HG03175 (cell line): ENCODE data around the gene CLTB.

Experiments
- ATAC-seq: cut with Tn5 transposase; IDR thresholded peaks from one replicate; pipeline ENCODE4 v1.9.1; 2021; ENCODE audit warnings: mild to moderate bottlenecking, moderate library complexity; ENCODE audit not compliant: unreplicated experiment

The CLTB gene

GRCh38 chr5:176383961-176384360 lies 32.4 kb downstream of the CLTB start:
- no peak for ATAC-seq

DNA sequence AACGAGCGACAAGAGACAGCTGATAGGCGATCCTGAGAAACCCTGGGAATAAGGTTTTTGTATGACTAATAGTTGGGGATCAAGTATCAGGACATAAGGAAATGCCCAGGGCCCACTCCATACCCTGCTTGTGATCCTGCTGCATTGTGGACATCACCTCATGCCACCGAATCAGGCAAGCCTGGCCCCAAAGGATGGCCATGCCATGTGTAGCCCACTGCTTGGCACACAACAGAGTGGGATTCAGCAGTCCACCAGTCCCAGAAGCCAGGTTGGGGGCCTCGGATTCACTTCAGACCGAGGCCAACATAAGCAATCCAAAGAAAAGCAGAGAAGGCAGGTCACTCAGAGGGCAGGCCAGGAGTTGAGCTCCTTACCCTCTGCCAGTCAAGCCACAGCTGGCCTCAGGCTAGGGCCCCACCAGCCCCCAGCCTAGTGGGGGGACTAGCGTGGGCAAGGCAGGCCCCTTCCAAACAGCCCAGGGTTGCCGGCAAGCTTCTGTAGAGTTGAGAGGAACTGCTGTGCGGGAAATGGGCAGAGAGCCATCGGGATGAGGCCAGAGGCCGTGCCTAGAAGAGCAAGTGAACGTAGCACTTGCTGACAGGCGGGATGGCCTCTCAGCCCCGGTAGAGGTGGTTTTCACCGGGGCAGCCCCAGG lies 33.0 kb downstream of the CLTB start:
- ATAC-seq, result no peak

GRCh38 chr5:176382721-176383120 lies 33.6 kb downstream of the CLTB start:
- ATAC-seq, result no peak

DNA sequence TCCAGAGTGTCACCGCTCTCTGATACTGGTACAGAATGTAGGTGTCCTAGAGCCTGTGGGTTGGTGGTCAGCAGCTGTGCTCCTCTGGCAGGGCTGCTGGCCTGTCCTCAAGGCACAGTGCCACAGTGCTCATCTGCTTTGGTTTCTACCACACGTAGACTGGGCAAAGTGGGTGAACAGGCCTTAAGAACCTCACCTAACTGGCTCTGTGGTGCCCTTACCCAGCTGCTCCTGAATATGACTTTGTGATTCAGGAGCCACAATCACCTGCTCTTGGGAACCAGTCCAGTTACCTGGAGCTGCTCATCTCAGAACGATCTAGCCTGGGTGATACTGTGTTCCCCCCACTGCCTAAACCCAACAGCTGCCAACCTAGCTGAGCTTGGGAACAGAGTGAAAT lies 34.4 kb downstream of the CLTB start:
- no peak for ATAC-seq

- no peak for ATAC-seq
These were observed 34.9 kb downstream of the CLTB start for GRCh38 chr5:176381423-176381822.

DNA sequence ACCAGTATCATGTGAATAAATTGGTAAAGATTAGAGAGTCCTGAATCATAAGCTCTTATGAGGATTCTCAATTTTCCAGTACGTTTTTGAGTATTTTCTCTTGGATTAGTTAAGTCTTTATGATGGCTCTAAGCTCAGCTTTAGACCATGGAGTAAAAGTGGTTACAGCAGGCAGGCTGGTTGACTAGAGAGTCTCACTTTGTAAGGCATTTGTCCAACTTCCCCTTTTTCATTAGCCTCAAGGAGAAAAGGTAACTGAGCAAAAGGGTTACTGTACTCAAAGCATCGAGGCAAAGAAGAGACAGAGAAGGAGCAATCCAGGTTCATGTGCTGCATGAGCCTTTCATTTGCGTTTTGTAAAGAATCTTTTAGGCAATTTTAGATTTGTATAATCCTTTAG lies 36.5 kb downstream of the CLTB start:
- ATAC-seq, result no peak

GRCh38 chr5:176373100-176373818 lies 43.1 kb downstream of the CLTB start:
- no peak for ATAC-seq

- ATAC-seq, result no peak
These were observed 44.5 kb downstream of the CLTB start for GRCh38 chr5:176371621-176372539.

DNA sequence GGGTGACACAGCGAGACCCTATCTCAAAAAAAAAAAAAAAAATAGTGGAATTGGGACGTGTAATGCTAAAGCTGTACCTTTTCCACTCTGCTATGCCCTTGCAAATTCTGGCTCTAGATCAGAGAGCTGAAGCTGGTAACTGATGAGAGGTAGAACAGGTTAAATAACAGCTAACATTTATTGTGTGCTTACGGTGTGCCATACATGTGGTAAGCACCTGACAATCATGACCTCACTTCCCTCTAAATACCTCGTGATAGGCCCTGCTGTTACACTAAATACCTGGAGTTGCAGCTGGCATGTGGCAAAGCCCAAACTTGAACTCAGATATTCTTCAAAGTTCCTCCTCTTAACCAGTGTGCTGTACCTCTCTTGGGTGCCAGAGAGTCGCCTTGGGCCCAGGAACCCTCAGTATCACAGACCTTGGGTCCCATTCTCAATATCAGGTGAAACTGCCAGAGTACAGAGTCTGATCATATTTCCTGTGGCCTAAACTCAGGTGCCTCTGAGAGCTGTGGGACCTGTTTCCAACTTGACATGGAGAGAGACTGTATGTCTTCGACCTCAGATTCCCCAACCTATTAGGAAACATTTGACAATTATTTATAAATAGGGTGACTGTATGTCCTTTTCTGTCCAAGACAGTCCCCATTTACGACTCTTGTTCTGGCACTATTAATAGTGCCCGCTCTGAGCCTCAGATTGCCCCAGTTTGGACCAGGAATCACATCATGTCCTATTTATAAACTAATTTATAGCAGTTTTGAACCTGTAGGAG lies 46.2 kb downstream of the CLTB start:
- ATAC-seq, result no peak

- no peak for ATAC-seq
These were observed 47.6 kb downstream of the CLTB start for GRCh38 chr5:176368726-176369125.

- ATAC-seq, result no peak
These were observed 50.0 kb downstream of the CLTB start for GRCh38 chr5:176366232-176366894.

DNA sequence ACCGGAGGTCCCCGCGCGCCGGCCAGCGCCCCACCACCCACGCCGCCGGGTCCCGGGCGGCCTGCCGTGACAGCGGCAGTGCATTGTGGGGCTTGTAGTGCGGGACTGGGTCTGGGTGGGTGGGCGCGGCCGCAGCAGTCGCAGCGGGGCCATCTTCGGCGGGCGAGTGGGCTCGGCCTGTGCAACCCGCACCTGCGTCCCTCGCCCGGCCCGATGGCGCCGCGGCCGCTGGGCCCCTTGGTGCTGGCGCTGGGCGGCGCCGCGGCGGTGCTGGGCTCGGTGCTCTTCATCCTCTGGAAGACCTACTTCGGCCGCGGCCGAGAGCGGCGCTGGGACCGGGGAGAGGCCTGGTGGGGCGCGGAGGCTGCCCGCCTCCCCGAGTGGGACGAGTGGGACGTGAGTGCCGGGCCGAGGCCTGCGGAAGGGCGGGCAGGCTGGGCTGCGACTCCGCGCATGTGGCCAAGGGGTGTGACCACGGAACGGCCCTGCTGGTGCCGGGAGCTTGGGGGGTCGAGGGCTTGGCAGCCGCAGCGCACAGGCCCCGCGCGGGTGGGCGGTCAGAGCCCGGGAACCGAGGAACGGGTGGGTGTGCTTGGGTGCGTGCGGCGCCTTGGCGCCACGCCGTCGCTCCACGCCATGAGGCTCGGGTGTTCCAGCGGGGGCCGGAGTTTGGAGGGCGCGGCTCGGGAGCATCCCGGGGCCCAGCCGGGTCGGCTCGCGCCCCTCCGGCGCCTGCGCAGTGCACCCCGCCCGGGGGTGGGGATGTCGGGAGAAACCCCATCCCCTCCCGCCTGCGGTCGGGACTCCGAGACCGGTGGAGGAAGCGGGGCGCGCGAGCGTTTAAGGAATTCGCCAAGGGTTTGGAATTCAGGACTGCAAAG lies 50.7 kb downstream of the CLTB start, which contains the start of gene ARL10:
TSS of gene ARL10 (plus strand) at position 137 of the 881 bp plus-strand sequence. CDS start at position 214, 77 bp downstream.
- ATAC-seq, result no peak

GRCh38 chr5:176364765-176365350 lies 51.5 kb downstream of the CLTB start:
- ATAC-seq, result no peak

- peak; percentile 7 for ATAC-seq
These were observed 54.2 kb downstream of the CLTB start for GRCh38 chr5:176362233-176362490.

DNA sequence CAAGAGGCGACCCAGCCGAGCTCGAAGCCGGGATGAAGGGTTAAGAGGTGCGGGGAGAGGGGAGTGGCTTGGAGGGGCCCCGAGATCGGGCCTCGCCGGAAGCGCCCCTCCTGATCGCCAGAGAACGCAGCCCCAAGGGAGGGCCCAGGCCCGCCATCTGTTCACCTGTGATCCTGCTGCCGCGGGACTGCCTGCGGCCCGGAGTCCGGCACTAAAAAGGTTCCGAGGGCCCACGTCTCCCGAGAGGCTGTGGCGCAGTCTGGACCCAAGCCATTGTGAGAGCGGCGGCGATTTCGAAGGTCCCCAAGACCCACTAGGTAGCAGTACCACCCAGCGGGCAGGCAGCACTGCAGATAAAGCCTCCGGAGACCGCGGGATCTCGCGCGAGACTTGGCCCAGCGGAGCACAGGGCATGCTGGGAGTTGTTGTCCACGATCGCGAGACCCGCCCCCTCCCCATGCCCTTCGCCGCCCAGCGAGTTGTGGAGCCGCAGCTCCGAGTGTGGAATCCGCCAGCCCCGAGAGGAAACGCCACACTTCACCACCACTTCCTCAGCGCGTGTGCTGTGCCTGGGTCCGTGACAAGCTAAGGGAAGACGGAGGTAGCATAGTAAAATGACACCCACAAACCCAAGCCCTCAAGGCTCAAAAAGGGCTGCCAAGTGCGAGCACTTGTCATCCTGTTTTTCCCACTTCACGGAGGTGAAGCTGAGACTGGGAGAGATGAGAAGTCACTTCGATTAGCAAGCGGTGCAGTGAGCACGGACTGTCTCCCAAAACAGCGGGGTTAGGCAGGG lies 54.7 kb downstream of the CLTB start, which contains the start of gene KIAA1191:
TSS of gene KIAA1191 (minus strand) at position 328 of the 796 bp plus-strand sequence. CDS start 2,256 bp downstream, outside the sequence.
- peak; percentile 90 for ATAC-seq

DNA sequence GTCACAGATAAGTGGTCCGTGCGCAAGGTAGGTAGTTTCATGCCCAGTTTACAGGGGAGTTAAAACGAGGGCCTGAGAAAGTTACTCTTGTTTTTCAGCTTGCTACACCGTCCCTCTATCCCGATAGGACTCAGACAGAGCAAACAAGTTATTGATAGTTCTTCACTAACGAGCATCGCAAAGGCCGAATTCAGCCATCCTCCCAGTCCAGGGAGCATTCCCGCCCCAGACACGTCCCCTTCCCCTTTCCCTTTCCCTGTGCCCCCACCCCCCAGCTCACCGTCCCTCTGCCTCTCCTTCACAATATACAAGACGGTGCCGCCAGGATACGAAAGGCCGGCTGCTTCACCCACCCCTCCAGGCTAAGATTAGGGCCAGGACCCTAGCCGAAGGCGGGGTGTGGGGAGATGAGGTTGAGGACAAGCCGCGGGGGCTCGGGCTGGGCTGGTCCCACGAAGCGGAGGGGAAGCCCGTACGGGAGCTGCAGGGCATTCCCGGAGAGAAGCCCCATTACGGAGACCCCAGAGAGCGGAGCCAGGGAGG lies 55.4 kb downstream of the CLTB start:
- no peak for ATAC-seq

DNA sequence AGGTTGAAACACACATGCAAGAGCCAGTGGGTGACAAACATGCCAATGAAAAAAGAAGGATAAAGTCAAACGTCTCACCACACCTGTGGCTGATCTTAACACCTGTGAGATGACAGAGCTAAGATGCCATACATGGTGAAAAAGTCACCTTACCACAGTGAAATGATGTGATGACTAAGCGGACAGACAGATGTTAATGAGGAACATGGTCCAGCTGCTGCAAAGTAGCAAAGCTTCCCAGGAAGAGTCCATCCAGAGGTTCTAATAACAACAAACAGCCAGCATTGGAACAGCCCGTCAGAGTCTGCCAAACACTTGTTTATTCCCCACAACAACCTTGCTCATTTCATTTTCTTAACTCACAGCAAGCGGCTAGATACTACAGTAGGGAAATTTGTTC lies 56.7 kb downstream of the CLTB start:
- ATAC-seq, result no peak

DNA sequence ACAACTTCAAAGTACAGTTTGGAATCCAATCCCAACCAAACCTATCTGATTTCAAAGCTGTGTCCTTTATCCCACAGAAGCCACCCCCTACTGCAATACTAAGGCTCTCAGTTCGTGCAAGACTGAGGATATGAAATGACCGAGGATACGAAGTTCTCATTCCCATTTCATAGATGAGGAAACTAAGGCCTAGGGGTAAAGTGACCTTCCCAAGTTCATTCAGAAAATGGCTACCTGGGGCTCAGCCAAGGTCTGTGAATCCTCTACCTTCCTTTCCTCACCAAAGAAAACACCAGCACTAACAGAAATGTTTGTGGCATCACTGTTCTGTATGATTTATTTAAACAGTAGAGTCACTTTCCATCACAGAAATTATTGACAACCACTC lies 60.2 kb downstream of the CLTB start:
- ATAC-seq, result no peak
